AG09319 (cell line): ENCODE data around the gene TRPM7.
"Not testable (repeated sequence)": the region's sequence is repeated elsewhere in the genome, so short reads cannot be mapped to it uniquely, and the experiment has no call there.

ENCODE experiments used
- DNase-seq: peaks from one replicate; pipeline ENCODE4 v3.0.0-alpha.2; 2010; ENCODE audit warnings: low read depth; ENCODE audit errors: extremely low read depth
- TF ChIP-seq, protein P1 (sequence below): IDR thresholded peaks from 2 replicates; pipeline ENCODE4 v1.5.1; 2011; ENCODE audit warnings: low read depth, mild to moderate bottlenecking, inconsistent platforms, low read length, moderate library complexity

The TRPM7 gene

DNA sequence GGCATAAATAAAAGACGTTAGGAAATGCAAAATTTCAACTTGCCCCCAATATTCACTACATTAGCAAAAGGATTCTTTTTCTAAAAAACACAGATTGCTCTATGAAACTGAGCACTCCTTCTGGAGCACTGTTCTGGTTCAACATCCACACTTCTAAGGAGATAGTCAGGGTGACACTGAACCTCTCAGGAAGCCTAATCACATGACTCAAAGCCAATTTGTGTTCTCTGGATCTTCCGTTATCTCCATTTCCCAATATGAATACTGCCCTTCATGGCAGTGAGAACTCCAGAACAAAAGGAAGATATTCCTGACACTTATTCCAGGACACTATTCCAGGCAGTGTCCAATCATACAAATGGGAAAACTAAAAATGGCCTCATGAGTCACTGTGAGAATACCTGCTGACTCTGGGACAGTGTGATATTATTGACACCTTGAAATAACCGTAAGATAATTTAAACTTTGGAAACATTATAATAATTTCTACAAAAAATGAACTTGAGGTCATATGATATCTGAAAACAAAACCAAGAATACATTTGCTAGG lies 21.4 kb upstream of the TRPM7 start:
- TF ChIP-seq, protein P1, sequence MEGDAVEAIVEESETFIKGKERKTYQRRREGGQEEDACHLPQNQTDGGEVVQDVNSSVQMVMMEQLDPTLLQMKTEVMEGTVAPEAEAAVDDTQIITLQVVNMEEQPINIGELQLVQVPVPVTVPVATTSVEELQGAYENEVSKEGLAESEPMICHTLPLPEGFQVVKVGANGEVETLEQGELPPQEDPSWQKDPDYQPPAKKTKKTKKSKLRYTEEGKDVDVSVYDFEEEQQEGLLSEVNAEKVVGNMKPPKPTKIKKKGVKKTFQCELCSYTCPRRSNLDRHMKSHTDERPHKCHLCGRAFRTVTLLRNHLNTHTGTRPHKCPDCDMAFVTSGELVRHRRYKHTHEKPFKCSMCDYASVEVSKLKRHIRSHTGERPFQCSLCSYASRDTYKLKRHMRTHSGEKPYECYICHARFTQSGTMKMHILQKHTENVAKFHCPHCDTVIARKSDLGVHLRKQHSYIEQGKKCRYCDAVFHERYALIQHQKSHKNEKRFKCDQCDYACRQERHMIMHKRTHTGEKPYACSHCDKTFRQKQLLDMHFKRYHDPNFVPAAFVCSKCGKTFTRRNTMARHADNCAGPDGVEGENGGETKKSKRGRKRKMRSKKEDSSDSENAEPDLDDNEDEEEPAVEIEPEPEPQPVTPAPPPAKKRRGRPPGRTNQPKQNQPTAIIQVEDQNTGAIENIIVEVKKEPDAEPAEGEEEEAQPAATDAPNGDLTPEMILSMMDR: no peak
- DNase-seq: no peak

DNA sequence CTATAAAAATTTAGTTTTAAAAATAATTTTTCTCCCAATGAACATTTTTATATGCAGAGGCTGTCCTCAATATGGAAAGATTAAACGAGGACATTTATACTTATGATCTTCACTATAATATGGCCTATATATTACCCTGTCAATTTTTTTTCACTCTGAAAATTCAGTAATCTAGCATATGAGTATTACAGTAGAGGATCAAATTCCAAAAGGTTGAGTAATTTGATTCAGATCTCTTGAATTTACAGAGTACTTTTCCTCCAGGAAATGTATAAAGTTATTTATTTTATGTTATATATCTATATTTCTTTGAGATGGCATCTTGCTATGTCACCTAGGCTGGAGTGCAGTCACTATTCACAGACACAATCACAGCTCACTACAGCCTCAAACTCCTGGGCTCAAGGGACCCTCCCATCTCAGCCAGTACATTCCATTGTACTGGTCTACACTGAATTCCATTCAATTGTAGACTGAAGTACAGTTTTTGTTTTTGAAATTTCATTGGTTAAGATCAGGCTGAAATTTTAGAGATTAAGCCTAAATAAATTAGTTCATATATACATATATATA lies 16.3 kb upstream of the TRPM7 start:
- TF ChIP-seq, protein P1: no peak
- no peak for DNase-seq

DNA sequence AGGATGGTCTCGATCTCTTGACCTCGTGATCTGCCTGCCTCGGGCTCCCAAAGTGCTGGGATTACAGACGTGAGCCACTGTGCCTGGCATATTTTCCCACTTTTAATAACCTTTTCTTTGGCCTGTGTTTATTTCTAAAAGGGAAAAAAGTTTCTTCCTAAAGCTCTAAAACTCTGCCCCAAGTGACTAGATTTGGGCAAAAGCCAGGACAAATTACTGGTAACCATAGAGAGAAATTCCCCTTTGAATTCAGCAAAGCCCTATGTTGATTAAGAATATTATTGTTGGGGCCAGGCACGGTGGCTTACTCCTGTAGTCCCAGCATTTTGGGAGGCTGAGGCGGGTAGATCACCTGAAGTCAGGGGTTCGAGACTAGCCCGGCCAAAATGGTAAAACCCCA lies 11.5 kb upstream of the TRPM7 start:
- DNase-seq: no peak
- TF ChIP-seq, protein P1: no peak

DNA sequence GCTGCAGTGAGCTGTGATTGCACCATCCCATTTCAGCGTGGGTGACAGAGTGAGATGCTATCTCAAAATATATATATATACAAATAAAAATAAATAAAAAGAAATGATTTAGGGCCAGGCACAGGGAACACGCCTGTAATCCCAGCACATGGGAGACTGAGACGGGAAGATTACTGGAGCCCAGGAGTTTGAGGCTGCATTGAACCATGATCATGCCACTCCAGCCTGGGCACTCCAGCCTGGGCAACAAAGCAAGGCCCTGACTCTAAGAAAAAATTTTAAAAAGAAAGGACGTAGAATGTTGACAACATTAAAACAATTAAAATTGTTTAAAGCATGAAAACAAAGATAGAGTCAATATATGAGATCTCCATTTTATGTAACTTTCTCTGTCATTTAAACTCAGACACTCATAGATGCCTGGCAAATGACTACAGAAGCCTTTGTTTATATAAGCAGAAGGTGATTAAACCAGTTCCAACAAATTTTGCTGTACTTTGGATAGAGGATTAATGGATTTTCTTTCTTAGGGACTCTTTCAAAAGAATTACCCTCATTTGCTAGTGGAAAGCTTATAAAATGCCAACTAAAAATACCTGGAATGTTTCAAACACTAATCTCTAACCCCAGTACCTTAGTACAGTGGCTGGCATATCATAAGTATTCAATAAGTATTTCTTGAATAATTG lies 10.7 kb upstream of the TRPM7 start:
- TF ChIP-seq, protein P1: no peak
- DNase-seq: no peak

DNA sequence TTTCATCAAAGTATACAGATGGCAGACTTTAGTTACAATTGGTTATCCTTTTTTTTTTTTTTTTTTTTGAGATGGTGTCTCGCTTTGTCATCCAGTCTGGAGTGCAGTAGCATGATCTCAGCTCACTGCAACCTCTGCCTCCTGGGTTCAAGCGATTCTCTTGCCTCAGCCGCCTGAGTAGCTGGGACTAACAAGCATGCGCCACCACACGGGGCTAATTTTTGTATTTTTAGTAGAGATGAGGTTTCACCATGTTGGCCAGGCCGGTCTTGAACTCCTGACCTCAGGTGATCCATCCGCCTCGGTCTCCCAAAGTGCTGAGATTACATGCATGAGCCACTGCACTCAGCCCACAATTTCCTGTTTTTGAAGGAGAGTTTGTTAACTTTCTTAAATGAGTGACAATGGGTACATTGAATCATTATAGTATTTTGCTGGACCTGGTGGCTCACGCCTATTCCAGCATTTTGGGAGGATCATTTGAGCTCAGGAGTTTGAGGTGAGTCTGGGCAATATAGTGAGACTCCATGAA lies 8.1 kb upstream of the TRPM7 start:
- DNase-seq: not testable (repeated sequence)

DNA sequence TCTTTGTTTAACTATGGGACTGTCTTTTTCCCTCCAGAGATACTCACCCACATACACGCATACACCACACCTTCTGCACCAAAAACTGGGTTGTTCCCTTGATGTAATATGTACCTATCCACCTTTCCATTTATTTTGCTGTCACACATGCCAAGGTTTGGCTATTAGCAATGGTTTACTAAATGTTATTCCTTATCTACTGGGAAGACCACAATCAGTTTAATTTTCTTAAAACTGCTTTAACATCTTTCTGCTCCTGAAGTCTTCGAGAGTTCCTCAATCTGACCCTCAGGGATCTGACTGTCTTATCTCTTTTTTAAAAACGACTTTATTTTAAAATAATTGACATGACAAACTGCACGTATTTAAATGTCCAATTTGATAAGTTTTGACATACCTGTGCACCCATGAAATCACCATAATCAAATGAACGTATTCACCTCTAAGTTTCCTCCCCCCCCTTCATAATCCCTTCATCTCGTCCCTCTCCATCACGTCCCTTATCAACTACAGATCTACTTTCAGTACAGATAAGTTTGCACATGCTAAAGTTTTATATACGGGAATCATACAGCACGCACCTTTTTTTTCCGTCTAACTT lies 805 bp upstream of the TRPM7 start:
- TF ChIP-seq, protein P1: no peak
- DNase-seq: no peak

DNA sequence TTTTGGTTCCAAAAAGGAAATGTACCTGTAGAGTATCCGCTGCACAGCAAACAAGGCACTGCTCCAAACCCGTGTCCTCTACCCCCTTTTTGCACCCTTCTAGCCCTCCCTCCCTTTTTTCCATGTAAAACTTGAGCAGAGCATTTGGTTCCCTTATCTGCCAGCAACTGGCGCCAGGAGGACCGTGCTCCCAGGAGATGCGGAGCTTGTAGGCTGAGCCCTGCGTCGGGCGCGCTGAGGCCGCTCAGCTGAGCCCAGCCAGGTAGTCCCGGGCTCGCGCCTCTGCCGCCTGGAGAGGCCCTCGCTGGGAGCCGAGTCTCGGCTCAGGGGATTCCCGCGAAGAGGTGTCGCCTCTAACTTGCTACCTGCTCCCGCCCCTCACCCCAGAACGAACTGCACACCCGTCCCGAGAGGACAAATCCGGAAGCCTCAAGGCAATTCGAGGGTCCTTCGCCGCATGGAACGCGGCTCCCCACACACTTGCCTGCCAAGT lies 575 bp downstream of the TRPM7 start:
- TF ChIP-seq, protein P1: no peak; the same call in 1 of the 2 replicates
- DNase-seq: no peak
